Activated CD8-positive, alpha-beta memory T cell treated with anti-CD3 and anti-CD28 coated beads, Interleukin-2, amount 50 U/mL, for 24 hours (primary cell): ENCODE results near the gene HOXB4.

Experiments
- DNase-seq: peaks from one replicate; pipeline ENCODE4 v3.0.0-alpha.2; 2020; ENCODE audit errors: extremely low read depth

Gene HOXB4

DNA sequence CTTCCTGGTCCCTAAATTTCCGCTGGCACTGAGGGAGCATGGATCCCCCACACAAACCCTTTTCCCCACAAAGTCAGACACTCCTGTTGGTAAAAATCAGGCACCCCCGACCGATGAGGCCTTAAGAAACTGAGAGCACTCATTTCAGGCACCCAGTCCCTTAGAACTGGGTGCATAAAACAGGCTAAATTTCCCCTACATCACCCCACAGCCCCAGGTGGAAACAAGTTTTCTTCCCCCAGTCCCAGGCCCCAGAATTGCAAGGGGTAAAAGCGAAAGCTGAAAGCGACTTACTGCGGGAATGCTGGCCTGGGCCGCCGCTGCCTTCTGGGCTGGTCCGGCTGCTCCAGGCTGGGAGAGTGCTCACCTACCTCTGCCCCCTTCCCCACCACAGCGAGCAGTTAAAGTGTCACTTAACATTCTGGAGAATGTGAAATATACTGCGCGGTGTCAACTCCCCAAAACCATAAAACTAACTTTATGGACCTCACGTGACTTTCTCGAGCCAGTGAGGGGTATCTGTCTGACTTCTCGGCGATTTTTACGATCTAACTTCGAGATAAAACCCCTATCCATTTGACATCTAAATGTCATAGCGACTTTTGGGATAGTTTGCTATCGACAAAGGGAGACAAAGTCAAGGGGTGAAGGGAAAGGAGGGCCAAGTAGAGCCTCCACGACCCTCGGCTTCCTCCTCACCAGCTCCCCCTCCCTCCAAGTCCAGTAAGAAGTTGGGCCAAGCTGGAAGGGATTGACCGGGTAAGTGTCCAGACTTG is 11.9 kb upstream of the HOXB4 start, which contains the start of gene HOXB3:
Gene HOXB3, minus strand, starts transcription at position 411 of the 776 bp plus-strand sequence. CDS start 37,767 bp downstream, outside the sequence.
- no peak for DNase-seq

GRCh38 chr17:48589060-48589830 is 11.1 kb upstream of the HOXB4 start:
- DNase-seq: no peak

- DNase-seq: no peak
Measured at GRCh38 chr17:48588528-48588927, 10.4 kb upstream of the HOXB4 start.

DNA sequence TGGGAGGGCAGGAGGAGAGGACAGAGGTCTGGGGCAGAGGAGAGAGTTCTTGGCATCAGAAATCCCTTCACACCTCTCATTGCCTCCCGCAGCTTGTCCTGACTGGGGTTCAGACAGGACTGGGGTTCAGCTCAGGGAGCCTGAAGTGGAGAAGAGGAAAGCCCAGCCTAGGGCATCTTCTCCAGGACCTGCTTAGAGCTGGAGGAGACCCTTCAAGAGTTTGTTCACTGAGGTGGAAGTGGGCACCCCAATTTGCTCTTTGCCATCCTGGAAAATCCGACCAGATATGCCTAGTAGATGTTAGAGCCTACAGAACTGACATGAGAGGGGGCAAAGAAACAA is 9.9 kb upstream of the HOXB4 start:
- no peak for DNase-seq

- no peak for DNase-seq
Measured at GRCh38 chr17:48587276-48588073, 9.3 kb upstream of the HOXB4 start.

DNA sequence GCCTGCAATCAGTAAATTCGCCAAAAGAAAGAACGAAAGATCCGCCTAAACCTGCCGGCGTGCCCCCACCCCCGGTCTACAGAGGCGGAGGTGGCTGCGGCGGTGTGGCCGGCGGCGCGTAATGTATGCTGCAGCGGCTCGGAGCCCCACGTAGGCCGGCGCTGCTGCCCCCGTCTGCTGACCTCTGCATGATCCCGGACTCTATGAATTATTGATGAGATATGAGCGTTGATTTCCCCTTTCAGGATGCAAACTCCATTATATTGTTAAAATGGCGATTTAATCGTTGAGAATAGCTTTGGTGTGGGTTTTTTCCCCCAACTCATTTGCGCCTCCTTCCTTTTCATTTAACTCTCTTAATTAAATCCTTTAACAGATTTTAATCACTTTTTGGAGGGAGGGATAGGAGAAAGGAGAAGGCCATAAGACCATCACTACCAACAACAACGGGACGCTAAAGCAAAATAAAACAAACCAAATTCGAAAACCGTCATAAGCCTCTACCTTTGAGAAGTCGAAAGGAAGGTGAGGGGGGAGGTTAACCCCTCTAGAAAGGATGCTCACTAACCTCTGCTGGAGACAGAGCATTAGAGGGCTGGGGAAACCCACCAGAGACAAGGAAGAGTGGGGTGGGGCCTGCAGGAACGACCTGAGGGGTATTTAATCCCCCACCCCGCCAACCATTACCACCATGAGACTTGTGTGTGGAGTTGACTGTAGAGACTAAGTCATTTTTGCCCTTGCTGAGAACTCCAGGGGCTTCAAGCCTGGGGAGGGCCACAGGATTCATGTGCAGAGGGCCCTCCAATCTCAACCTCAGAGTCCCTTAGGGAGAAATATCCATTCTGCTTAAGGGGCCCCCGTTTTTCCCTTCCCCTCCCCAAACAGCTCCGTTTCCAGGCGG is 8.5 kb upstream of the HOXB4 start:
- no peak for DNase-seq

GRCh38 chr17:48584223-48584741 is 6.1 kb upstream of the HOXB4 start:
- no peak for DNase-seq

GRCh38 chr17:48583708-48584222 is 5.6 kb upstream of the HOXB4 start:
- DNase-seq: no peak

DNA sequence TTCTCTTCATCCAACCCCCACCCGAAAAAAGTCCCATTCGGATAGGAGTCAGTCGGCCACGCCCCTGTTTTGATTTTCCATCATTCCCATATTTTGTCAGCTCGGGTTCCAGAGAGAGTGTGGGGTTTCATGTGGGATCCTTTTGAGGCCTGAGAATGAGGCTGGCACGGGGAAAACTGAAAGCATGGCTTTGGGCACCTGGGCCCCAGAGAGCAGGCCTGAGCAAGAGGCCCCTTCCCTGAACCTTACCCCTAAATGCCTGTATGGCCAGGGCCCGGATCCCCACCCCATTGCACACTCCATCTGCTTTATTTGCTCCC is 4.6 kb upstream of the HOXB4 start:
- no peak for DNase-seq

DNA sequence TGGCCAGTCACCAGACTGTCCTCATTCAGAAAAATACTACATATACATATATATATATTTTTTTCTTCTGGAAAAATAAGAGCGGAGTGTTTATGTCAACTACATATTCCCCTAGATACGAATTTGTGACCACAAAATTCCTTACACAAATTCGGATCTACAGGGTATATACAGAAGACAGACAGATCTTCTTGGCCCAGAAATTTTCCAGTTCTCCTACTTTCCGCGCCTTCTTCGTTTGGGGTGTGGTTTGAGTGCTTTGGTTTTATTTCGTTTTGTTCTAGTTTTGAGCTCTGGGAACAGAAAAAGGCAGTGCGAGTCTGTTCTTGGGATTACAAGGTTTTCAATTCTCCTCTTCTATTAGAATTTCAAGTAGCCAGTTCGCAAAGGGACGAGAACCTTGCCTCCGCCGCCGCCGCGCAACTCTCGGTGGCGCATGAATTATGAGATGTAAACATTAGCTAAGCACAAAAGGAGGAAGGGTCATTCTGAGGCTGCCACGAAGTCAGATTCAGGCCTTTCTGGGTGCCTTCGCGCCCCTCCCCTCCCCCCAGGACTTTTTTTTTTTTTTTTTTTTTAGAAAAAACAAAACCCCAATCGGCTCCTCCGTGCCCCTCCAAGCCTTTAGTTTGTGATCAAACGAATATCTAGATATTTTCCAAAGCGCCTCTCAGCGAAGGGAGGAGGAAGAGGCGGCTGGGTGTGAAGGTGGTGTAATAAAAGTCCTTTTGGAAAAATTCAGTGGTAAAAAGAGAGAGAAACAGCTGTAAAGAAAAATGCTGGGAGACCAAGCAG is 1.8 kb upstream of the HOXB4 start:
- DNase-seq: no peak

DNA sequence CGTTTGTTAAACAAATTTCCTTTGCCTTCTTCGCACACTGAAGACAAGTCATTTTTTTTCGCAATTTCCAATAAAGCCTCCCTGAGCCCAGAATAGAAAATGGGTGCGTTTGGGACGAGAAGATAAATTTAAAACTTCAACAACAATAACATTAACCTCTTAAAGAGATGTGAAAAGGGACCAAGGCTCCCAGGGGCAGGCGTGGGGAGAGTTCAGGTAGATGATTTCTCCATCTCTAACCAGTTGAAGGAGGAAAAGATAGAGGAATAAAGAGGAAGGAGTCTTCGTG is 1.3 kb upstream of the HOXB4 start:
- DNase-seq: no peak

DNA sequence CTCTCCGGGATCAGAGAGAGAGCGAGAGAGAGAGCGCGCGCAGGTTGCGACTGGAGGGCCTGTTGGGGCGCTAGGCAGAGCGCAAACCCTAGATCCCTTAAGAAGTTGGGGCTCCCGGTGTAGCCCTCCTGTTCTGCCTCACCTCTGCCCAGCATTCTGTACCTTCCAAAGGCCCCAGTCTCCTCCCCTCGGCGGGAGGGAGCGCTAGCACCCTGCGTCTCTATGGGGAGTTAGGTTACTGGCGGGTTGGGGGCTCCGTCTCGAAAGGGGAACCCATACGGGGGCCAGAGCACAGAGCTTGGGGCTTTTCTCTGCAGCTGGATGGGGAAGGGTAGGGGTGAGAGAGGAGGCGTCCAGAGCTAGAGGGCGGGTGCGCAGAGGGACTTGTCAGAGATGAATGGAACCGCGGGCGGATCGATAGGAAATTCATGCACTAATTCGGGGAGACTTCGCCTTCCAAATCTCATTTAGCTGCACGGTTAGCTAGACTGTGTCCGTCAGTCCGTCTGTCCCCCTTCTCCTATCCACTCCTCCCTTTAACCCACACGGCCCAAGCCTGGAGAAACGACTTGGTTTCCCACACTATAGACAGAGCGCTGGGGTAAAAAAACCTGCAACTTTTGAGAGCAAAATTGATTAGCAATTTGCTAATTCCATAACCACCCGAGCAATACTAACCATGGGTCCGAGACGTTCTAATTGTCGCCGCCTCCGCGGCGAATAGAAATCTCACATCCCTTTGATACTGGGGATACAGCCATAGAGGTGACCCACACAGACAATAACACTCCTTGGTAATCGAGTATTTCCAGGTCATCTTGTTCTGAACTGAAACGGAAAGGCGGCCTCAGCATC is 693 bp upstream of the HOXB4 start:
- DNase-seq: no peak

- no peak for DNase-seq
Measured at GRCh38 chr17:48577330-48577945, 712 bp downstream of the HOXB4 start.

DNA sequence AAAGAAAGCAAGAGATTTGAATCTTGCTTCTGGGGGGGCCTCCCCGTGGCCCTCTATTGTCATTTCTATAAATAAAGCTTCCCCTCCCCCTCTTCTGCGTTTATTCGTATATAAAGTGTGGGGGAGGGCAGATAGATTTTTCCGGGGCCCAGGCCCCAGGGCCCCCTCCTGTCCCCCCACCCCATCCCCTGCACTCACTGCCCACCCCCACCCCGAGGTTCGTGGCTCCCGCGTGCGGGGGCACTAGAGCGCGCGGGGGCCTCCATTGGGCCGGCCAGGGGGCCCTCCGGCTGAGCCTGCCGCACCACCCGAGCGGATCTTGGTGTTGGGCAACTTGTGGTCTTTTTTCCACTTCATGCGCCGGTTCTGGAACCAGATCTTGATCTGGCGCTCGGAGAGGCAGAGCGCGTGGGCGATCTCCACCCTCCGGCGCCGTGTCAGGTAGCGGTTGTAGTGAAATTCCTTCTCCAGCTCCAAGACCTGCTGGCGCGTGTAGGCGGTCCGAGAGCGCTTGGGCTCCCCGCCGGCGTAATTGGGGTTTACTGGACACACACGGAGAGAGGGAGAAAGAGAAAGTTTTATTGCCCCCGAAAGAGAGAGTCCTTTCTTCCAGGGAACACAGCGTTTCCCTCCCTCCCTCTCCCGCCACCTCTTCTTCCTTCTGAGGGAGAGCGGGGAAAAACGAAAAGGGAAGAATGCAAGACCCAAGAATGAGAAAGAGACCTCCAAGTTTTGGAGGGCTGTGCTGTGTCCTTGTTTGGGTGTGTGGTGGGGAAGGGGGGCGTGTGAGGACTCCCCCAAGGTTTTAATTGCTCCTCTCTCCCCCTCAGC is 1.5 kb downstream of the HOXB4 start:
- no peak for DNase-seq

DNA sequence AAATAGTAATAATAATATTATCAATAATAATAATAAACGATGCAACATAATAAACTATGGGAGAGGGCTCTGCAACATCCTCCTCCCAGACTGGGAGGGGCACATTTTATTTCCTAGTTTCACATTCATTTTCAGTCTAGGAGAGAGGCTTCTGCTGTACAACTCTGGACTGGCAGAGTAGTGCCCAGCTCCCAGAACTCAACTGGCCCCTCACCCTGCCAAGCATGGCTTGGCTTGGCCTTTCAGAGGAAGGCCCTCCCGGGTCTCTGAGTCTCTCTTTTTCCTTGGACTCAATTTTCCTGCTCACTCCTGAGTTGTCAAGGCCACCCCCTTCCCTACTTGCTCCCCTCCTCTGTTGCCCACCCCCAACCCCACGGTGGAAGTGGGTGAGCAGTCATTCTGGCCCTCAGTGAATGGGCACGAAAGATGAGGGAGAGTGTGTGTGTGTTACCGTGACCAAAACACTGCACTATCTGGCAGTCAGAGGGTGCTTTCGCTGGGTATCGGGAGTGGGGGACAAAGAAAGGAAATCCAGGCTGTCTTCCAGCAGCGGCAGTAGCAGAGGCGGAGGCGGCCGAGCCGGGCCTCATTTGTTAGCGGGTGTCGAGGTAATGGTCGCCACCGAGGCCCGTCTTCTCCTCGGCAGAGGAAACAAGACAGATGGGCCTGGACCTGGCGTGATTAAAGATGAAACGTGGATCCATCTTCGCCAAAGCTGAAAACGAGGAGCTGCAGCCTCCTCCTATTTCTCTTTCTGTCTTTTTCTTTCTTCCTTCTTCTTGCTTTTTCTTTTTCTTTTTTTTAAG is 2.3 kb downstream of the HOXB4 start:
- no peak for DNase-seq

- no peak for DNase-seq
Measured at GRCh38 chr17:48575066-48575582, 3.0 kb downstream of the HOXB4 start.

- no peak for DNase-seq
Measured at GRCh38 chr17:48574505-48575065, 3.6 kb downstream of the HOXB4 start.
